K562 (cell line): ENCODE data around the gene GGTLC1. TPM values are rescaled to one million over a fixed set of nuclear protein-coding genes. Genes with fewer than 3 reads are reported as not detected.

Experiments
- ATAC-seq: fragments of 200-7000 bp; cut with Tn5 transposase; 3 replicates; pipeline ENCODE4 v1.9.1; 2020; ENCODE audit warnings: moderate library complexity
- BruUV-seq: library from RNA; stranded (reverse); fragments of 400-500 nt; replicated peaks from 2 replicates; lab custom pipeline; 2021; lab: Mats Ljungman, UMichigan
- CTCF ChIA-PET: fragments of 300-600 bp; formaldehyde crosslinking; extraction: SDS; loops from one replicate; lab custom pipeline; 2021; ENCODE audit warnings: low intra/inter-chr PET ratio; lab: Yijun Ruan, JAX
- POLR2A ChIA-PET: fragments of 300-600, 350-650 bp; sonication (Branson Sonifier 250); formaldehyde crosslinking; extraction: SDS; loops from one replicate; lab custom pipeline; 2021; ENCODE audit warnings: antibody characterized with exemption, inconsistent platforms; lab: Yijun Ruan, JAX
- DNase-seq, 4 experiments: peaks; one replicate each; pipeline versions ENCODE4 v3.0.0 to v3.0.0-alpha.2; 2011 to 2018; ENCODE audit warnings: low spot score in 3 of 4, mixed read lengths in 3 of 4; ENCODE audit errors: extremely low read depth in 1 of 4
- FAIRE-seq: peaks from 2 replicates; lab custom pipeline; 2011; peaks lifted over from hg19 to GRCh38; lab: Jason Lieb, UNC
- H2AFZ ChIP-seq: 2 replicates; pipeline ENCODE4 v1.6.0; 2011; ENCODE audit warnings: low read depth, low read length, control low read depth, inconsistent platforms
- H3K27ac ChIP-seq: fragments of 200-600 bp; 3 replicates; pipeline ENCODE4 v1.8.0; 2011; ENCODE audit warnings: low read depth, mild to moderate bottlenecking, control low read depth, inconsistent platforms, low read length, moderate library complexity, mixed read lengths; ENCODE audit errors: extremely low read depth
- H3K27me3 ChIP-seq, 2 experiments: fragments of 300-600 bp in 1 of 2; 2 replicates in 1 of 2; 3 replicates in 1 of 2; pipeline versions ENCODE4 v1.6.0 to v1.8.0; 2011; ENCODE audit warnings: inconsistent platforms in 2 of 2, low read length in 2 of 2, mild to moderate bottlenecking in 1 of 2, mixed read lengths in 1 of 2, moderate library complexity in 1 of 2; ENCODE audit not compliant: control insufficient read depth in 2 of 2, insufficient read depth in 2 of 2
- H3K36me3 ChIP-seq: fragments of 300-600 bp; 3 replicates; pipeline ENCODE4 v1.8.0; 2011; ENCODE audit warnings: mild to moderate bottlenecking, low read length, inconsistent platforms; ENCODE audit not compliant: control insufficient read depth, insufficient read depth
- H3K4me1 ChIP-seq, 2 experiments: fragments of 200-600 bp in 1 of 2; replicated peaks in 1 of 2; 2 replicates in 1 of 2; 3 replicates in 1 of 2; pipeline versions ENCODE4 v1.5.1 to v1.8.0; 2011; ENCODE audit warnings: inconsistent platforms in 2 of 2, low read length in 2 of 2, mild to moderate bottlenecking in 1 of 2, mixed read lengths in 1 of 2, moderate library complexity in 1 of 2; ENCODE audit not compliant: control insufficient read depth in 2 of 2, insufficient read depth in 2 of 2
- H3K4me2 ChIP-seq: 2 replicates; pipeline ENCODE4 v1.6.1; 2011; ENCODE audit warnings: low read length, control low read depth, inconsistent platforms, mixed read lengths; ENCODE audit not compliant: insufficient read depth
- H3K4me3 ChIP-seq: fragments of 200-600 bp; sonication (generic), shearing (Covaris generic); 2 replicates; pipeline ENCODE4 v1.5.1; 2016; ENCODE audit warnings: control low read depth, inconsistent platforms
- H3K79me2 ChIP-seq: fragments of 200-600 bp; 3 replicates; pipeline ENCODE4 v1.8.0; 2011; ENCODE audit warnings: low read length, inconsistent platforms; ENCODE audit not compliant: control insufficient read depth, insufficient read depth
- H3K9ac ChIP-seq, 2 experiments: 2 replicates each; pipeline versions ENCODE4 v1.6.0 to v1.6.1; 2011; ENCODE audit warnings: low read depth in 2 of 2, low read length in 2 of 2, control low read depth in 1 of 2, inconsistent platforms in 1 of 2, mild to moderate bottlenecking in 1 of 2, mixed read lengths in 1 of 2; ENCODE audit not compliant: insufficient read depth in 1 of 2
- H3K9me1 ChIP-seq: one replicate; pipeline ENCODE4 v1.6.0; 2011; ENCODE audit warnings: inconsistent platforms, mild to moderate bottlenecking, low read length, moderate library complexity; ENCODE audit not compliant: control insufficient read depth, insufficient read depth
- H3K9me3 ChIP-seq: replicated peaks from 2 replicates; pipeline ENCODE4 v1.5.1; 2011; ENCODE audit warnings: low read depth, low read length, inconsistent platforms; ENCODE audit not compliant: control insufficient read depth, insufficient read depth
- H4K20me1 ChIP-seq: replicated peaks from 2 replicates; pipeline ENCODE4 v1.6.1; 2011; ENCODE audit warnings: low read length, inconsistent platforms, mixed read lengths; ENCODE audit not compliant: control insufficient read depth, insufficient read depth
- CEBPZ ChIP-seq: fragments of 150-350 bp; IDR thresholded peaks from 2 replicates; pipeline ENCODE4 v1.6.1; 2014; ENCODE audit warnings: low read depth, mild to moderate bottlenecking, low read length, borderline replicate concordance
- FOXP1 ChIP-seq: sonication (generic); formaldehyde crosslinking; IDR thresholded peaks from 2 replicates; pipeline ENCODE4 v1.8.0; 2022; ENCODE audit warnings: mild to moderate bottlenecking, missing genetic modification reagents
- NR2C1 ChIP-seq, 2 experiments: fragments of 450-650 bp; IDR thresholded peaks; 2 replicates each; pipeline ENCODE4 v1.6.1; 2017; ENCODE audit warnings: mild to moderate bottlenecking in 2 of 2, antibody characterized with exemption in 1 of 2, inconsistent platforms in 1 of 2, missing compliant biosample characterization in 1 of 2, missing genetic modification characterization in 1 of 2
- STAT6 ChIP-seq: sonication (generic); formaldehyde crosslinking; IDR thresholded peaks from 2 replicates; pipeline ENCODE4 v1.8.1; 2023; ENCODE audit warnings: mild to moderate bottlenecking, missing genetic modification reagents
- ZNF224 ChIP-seq: sonication (generic); formaldehyde crosslinking; IDR thresholded peaks from 2 replicates; pipeline ENCODE4 v1.8.0; 2022; ENCODE audit warnings: mild to moderate bottlenecking, missing genetic modification reagents
- WGBS: fragments of 100-300 bp; shearing (Covaris generic); methylation state at CpG from one replicate; pipeline ENCODE4 v1.1.6; 2016; ENCODE audit warnings: low coverage, mixed read lengths; ENCODE audit not compliant: insufficient coverage; ENCODE audit errors: missing lambda C conversion rate; 5-methylcytosine and 5-hydroxymethylcytosine counted together
- in situ Hi-C: fragments of 300-500 bp; cut with MboI; formaldehyde crosslinking; loops from 4 replicates; pipeline ENCODE4 v1.15.0; 2018; ENCODE audit warnings: inconsistent platforms, mixed read lengths
- intact Hi-C: fragments of 100-400 bp; cut with micrococcal nuclease; formaldehyde crosslinking; loops from 2 replicates; pipeline ENCODE4 v1.14.2; 2022
- polyA plus RNA-seq, 8 experiments: library from polyadenylated mRNA; depleted of rRNA in 4 of 8; stranded (reverse) in 5 of 8; unstranded in 3 of 8; fragments of >200 nt; fragmentation: Nextera tagmentation in 2 of 8; fragmentation: Illumina TruSeq in 1 of 8; extraction: Ambion mirVana in 2 of 8; extraction: Trizol in 1 of 8; gene quantifications; 2 replicates each; pipeline versions ENCODE4 v1.2.1 to v1.2.3, GENCODE V29; 2011 to 2014; ENCODE audit warnings: inconsistent platforms in 1 of 8, missing spikeins in 1 of 8
- total RNA-seq, 7 experiments: library from RNA; depleted of rRNA in 6 of 7; stranded (reverse); fragments of >200 nt in 6 of 7; fragmentation: Illumina TruSeq in 2 of 7; extraction: Trizol in 2 of 7; gene quantifications; 2 replicates each; pipeline versions ENCODE4 v1.2.1 to v1.2.3, GENCODE V29; 2011 to 2021; ENCODE audit warnings: low replicate concordance in 1 of 7

Gene GGTLC1
- total and polyA plus RNA-seq, 9 of the 15 experiments (the other 6 are each of a cell fraction or from before 2014, with no cell fraction given), result not detected

GRCh38 chr20:24011282-24011681 is 22.7 kb upstream of the GGTLC1 start:
- H3K9me3 ChIP-seq, result no peaks in the 10 kb centered on the region
- H3K9me1 ChIP-seq, result no peaks in the 10 kb centered on the region
- H3K79me2 ChIP-seq, result no peaks in the 10 kb centered on the region
- POLR2A ChIA-PET, result interaction anchor here (0.6 kb wide), 1 partner anchor 1347 kb away, joined by 3 read pairs; no protein-coding TSS in a partner anchor
- CTCF ChIA-PET, result no interaction called here
- no peak overlapping the region for H3K27ac ChIP-seq
- in situ Hi-C loops, result no loop called here
- intact Hi-C loops, result no loop called here
- no peaks in the 10 kb centered on the region for H3K36me3 ChIP-seq
- H4K20me1 ChIP-seq, result no peaks in the 10 kb centered on the region
- 0% methylated on average over 4 of the region's 6 CpGs for WGBS
- DNase-seq, result no peak
- no peak for TF ChIP-seq FOXP1
- no peak overlapping the region for H3K4me2 ChIP-seq
- no TSS peak for BruUV-seq
- H3K4me3 ChIP-seq, result no peak overlapping the region
- no peak for FAIRE-seq
- no peak overlapping the region for H2AFZ ChIP-seq
- ATAC-seq, result no peak
- H3K9ac ChIP-seq, result no peak overlapping the region
- peaks cover 0 to 16% of the 10 kb centered on the region in 2 experiments; a peak in 1 of 5 replicates for H3K27me3 ChIP-seq
- no peaks in the 10 kb centered on the region for H3K4me1 ChIP-seq

GRCh38 chr20:24007758-24008157 is 19.2 kb upstream of the GGTLC1 start:
- DNase-seq, result no peak
- Histone ChIP-seq H3K4me2 (no peak overlapping the region), H3K9ac (no peak overlapping the region), H3K79me2 (no peaks in the 10 kb centered on the region), H3K4me1 (no peaks in the 10 kb centered on the region), H3K9me1 (no peaks in the 10 kb centered on the region), H3K36me3 (no peaks in the 10 kb centered on the region), H3K27me3 (peaks cover 0 to 13% of the 10 kb centered on the region in 2 experiments; a peak in 1 of 5 replicates), H2AFZ (no peak overlapping the region), H4K20me1 (no peaks in the 10 kb centered on the region), H3K9me3 (no peaks in the 10 kb centered on the region), H3K27ac (no peak overlapping the region), H3K4me3 (no peak overlapping the region)
- no TSS peak for BruUV-seq
- POLR2A ChIA-PET, result no interaction called here
- intact Hi-C loops (no loop called here), in situ Hi-C loops (no loop called here)
- CTCF ChIA-PET, result no interaction called here
- no peak for ATAC-seq
- 0% methylated on average over 3 of the region's 3 CpGs for WGBS
- no peak for FAIRE-seq
- TF ChIP-seq NR2C1 (IDR thresholded peaks at IDR 0.05) (no peak), NR2C1 (tag; IDR thresholded peaks at IDR 0.05) (no peak), ZNF224 (CRISPR knock-in tag) (no peak), CEBPZ (no peak), STAT6 (CRISPR knock-in tag) (no peak)
